ENCODE results near the gene RANBP3. TPM values are rescaled to one million over a fixed set of nuclear protein-coding genes. Genes with fewer than 3 reads are reported as not detected.

RANBP3 gene
- total and polyA plus RNA-seq, 8 donors = 64.6 to 91.9 (median 77.1) TPM

DNA sequence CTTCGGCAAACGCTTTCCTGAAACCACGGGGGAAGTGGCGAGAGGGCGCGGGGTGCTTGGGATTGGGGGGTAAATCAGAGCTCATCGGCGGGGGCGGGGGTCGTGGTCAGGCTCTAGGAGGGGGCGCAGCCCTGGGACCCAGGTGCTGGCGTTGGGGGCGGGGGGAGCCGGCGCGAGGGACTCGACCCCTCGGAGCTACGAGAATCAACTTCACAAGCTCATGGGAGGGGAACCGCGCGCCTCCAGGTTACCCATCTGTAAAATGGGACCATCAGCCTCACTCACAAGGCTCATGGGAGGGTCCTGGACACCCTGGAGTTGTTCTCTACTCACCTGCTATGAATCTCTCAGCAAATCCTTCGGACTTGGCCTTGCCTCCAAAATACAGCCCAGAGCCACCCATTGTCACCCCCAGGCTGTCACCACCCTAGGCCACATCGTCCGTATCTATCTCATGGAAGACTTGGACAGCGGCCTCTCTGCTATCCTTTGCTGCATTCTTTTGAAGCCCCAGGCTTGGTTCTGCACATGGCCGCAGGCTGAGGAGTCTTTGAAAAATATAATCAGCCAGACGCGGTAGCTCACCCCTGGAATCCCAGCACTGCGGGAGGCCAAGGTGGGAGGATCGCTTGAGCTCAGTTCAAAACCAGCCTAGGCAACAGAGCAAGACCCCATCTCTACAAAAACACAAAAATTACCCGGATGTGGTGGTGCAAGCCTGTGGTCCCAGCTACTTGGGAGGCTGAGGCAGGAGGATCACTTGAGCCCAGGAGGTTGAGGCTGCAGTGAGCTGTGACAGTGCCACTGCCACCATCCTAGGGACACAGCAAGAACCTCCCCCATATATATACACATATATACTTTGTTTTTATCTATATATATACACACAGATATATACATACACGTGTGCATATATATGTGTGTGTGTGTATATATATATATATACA, 939 bp upstream of the RANBP3 start:
- intact Hi-C loops (cut with DNase I) = no loop called here
- H3K9me3 ChIP-seq = no peaks in the 10 kb centered on the region
- no peaks in the 10 kb centered on the region for H3K27me3 ChIP-seq
- ATAC-seq = no peak
- peak overlapping the region; percentile 81 to 91 for H3K27ac ChIP-seq
- TF ChIP-seq CTCF (IDR thresholded peaks at IDR 0.05) = no peak
- peak overlapping the region; percentile 51 to 75 for H3K4me3 ChIP-seq
- peaks cover 23 to 57% of the 10 kb centered on the region in 2 donors for H3K4me1 ChIP-seq
- H3K36me3 ChIP-seq = peaks cover 0 to 5% of the 10 kb centered on the region in 2 donors
- DNase-seq = no peak

DNA sequence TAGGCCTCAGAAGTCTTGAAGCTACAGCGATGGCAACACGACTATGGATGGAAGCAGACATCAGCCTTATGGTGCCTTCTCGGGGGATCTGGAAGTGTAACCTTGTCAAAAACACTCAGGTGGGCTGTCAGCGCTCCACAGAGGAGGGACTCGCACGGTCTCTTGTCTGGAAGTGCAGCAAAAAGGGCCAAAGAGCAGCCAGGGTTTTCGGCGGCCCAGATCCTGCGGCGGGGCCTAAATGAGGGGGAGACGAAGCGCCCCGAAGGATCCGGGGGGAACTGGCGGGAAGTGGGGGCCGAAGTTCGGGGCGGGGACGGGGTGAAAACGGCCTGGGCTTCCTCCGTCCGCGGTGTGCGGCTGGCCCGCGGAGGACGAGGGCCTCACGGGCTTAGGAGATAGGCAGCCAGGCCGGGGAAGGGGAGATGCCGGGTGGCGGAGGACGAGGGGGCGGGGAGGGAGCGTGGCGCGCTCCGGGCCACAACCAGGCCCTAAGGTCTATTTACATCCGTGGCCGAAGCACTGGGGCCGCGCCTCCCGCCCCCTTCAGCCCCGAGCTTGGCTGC, 637 bp downstream of the RANBP3 start:
- intact Hi-C loops (cut with DNase I) = no loop called here
- peaks cover 0 to 16% of the 10 kb centered on the region in 2 donors for H3K36me3 ChIP-seq

GRCh38 chr19:5976768-5977167, 1.2 kb downstream of the RANBP3 start:
- ATAC-seq (no peak), DNase-seq (no peak)
- Histone ChIP-seq H3K9me3 (no peaks in the 10 kb centered on the region), H3K4me3 (peak overlapping the region; percentile 75 to 96), H3K27ac (no peak overlapping the region), H3K36me3 (peaks cover 0 to 18% of the 10 kb centered on the region in 2 donors), H3K27me3 (no peaks in the 10 kb centered on the region), H3K4me1 (peaks cover 23 to 62% of the 10 kb centered on the region in 2 donors)
- no peak for TF ChIP-seq CTCF (IDR thresholded peaks at IDR 0.05)
- intact Hi-C loops (cut with DNase I) = no loop called here

More for the DNA sequence above, 637 bp downstream of the RANBP3 start:
- TF ChIP-seq CTCF (IDR thresholded peaks at IDR 0.05) = no peak
- peak; percentile 20 for ATAC-seq
- no peak for DNase-seq
- Histone ChIP-seq H3K4me3 (peak overlapping the region; percentile 75 to 96), H3K9me3 (no peaks in the 10 kb centered on the region), H3K4me1 (peaks cover 23 to 60% of the 10 kb centered on the region in 2 donors), H3K27ac (peak overlapping the region; percentile 85 to 91), H3K27me3 (no peaks in the 10 kb centered on the region)

GRCh38 chr19:5975388-5975728, 2.6 kb downstream of the RANBP3 start:
- peak overlapping the region; percentile 13 to 19 for H3K27ac ChIP-seq
- intact Hi-C loops (cut with DNase I) = no loop called here
- peaks cover 23 to 67% of the 10 kb centered on the region in 2 donors for H3K4me1 ChIP-seq
- H3K27me3 ChIP-seq = no peaks in the 10 kb centered on the region
- TF ChIP-seq CTCF (IDR thresholded peaks at IDR 0.05) = no peak
- no peak overlapping the region for H3K4me3 ChIP-seq
- ATAC-seq (no peak), DNase-seq (no peak)
- no peaks in the 10 kb centered on the region for H3K9me3 ChIP-seq
- H3K36me3 ChIP-seq = peaks cover 0 to 21% of the 10 kb centered on the region in 2 donors

DNA sequence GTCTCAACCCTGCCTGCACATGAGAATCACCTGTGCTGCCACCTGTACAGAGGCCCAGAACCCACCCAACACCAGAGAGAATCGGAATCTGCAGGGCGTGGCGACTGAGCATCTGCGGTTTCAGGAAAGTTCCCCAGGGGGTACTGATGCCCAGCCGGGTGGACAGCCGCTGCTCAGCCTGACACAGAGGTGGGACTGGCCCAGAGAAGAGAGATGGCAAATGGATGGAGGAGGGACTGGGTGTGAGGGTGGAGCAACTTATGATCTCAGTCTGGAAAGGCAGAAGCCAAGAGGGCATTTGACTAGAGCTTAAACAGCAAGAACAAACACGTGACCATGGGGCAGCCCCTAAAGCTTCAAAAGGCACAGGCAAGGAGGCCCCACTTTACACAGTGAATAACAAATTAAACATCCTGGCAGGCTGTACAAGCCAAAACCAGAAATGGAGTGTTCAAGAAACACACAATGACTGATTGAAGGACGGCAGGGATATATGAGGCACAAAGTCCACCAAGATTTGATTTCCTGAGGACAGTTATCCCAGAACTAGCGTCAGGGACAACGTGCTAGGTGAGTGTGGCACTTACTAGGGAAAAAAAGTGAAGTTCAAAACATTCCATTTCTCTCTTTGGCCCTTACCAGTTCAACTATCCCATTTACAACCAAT, 3.1 kb downstream of the RANBP3 start:
- Histone ChIP-seq H3K4me1 (peaks cover 23 to 70% of the 10 kb centered on the region in 2 donors), H3K9me3 (no peaks in the 10 kb centered on the region), H3K27me3 (no peaks in the 10 kb centered on the region), H3K27ac (peak overlapping the region; percentile 13 to 19), H3K4me3 (no peak overlapping the region), H3K36me3 (peaks cover 0 to 24% of the 10 kb centered on the region in 2 donors)
- DNase-seq = peak in 2 of 4 donors; percentile 64 to 69
- intact Hi-C loops (cut with DNase I) = no loop called here
- no peak for TF ChIP-seq CTCF (IDR thresholded peaks at IDR 0.05)
- ATAC-seq = peak; percentile 41
